Smooth muscle cell (in vitro differentiated cells): Measurements from ENCODE around the gene ZNF639. TPM values are rescaled to one million over a fixed set of nuclear protein-coding genes. Genes with fewer than 3 reads are reported as not detected.

Experiments used
- DNase-seq: peaks from one replicate; lab custom pipeline; 2025; ENCODE audit not compliant: unreplicated experiment; lab: John Stamatoyannopoulos, UW
- H2AFZ ChIP-seq: fragments of 200-600 bp; sonication (generic); 2 replicates; pipeline ENCODE4 v1.6.0; 2016; ENCODE audit warnings: antibody characterized with exemption, low read depth, mild to moderate bottlenecking
- H3F3A ChIP-seq: fragments of 200-600 bp; sonication (generic); 2 replicates; pipeline ENCODE4 v1.6.0; 2017; ENCODE audit warnings: antibody characterized with exemption, low read depth
- H3K27ac ChIP-seq: fragments of 200-600 bp; sonication (generic); 2 replicates; pipeline ENCODE4 v1.5.1; 2016; ENCODE audit warnings: low read depth, mild to moderate bottlenecking
- H3K27me3 ChIP-seq: fragments of 200-600 bp; sonication (generic); 2 replicates; pipeline ENCODE4 v1.6.1; 2016; ENCODE audit warnings: low read depth, mild to moderate bottlenecking
- H3K36me3 ChIP-seq: fragments of 200-600 bp; sonication (generic); 2 replicates; pipeline ENCODE4 v1.5.1; 2016; ENCODE audit warnings: low read depth
- H3K4me1 ChIP-seq: fragments of 200-600 bp; sonication (generic); 2 replicates; pipeline ENCODE4 v1.5.1; 2016; ENCODE audit warnings: low read depth
- H3K4me2 ChIP-seq: fragments of 200-600 bp; sonication (generic); 2 replicates; pipeline ENCODE4 v1.6.0; 2016; ENCODE audit warnings: mild to moderate bottlenecking
- H3K4me3 ChIP-seq: fragments of 200-600 bp; sonication (generic); 2 replicates; pipeline ENCODE4 v1.5.1; 2016; ENCODE audit warnings: mild to moderate bottlenecking
- H3K79me2 ChIP-seq: fragments of 200-600 bp; sonication (generic); 2 replicates; pipeline ENCODE4 v1.6.0; 2016; ENCODE audit warnings: low read depth, mild to moderate bottlenecking
- H3K9ac ChIP-seq: fragments of 200-600 bp; sonication (generic); 2 replicates; pipeline ENCODE4 v1.6.0; 2016; ENCODE audit warnings: low read depth
- H3K9me3 ChIP-seq: fragments of 200-600 bp; sonication (generic); replicated peaks from 2 replicates; pipeline ENCODE4 v1.5.1; 2016; ENCODE audit warnings: low read depth
- H4K20me1 ChIP-seq: fragments of 200-600 bp; sonication (generic); 2 replicates; pipeline ENCODE4 v1.6.0; 2016; ENCODE audit warnings: low read depth
- WGBS: methylation state at CpG from one replicate; pipeline ENCODE4 v1.1.7; 2016; ENCODE audit warnings: low lambda C conversion rate; 5-methylcytosine and 5-hydroxymethylcytosine counted together
- polyA plus RNA-seq: library from polyadenylated mRNA; unstranded; fragments of >200 nt; fragmentation: Nextera tagmentation; extraction: Ambion mirVana; gene quantifications from 2 replicates; pipeline ENCODE4 v1.2.1, GENCODE V29; 2016
- total RNA-seq: library from RNA; depleted of rRNA; stranded (reverse); fragments of >200 nt; gene quantifications from 2 replicates; pipeline ENCODE4 v1.2.3, GENCODE V29; 2014
- TF ChIP-seq, protein P1 (sequence below): fragments of 200-600 bp; sonication (generic); IDR thresholded peaks from 2 replicates; pipeline ENCODE4 v1.5.1; 2017; ENCODE audit warnings: borderline replicate concordance, mild to moderate bottlenecking, antibody characterized with exemption; ENCODE audit not compliant: insufficient read depth, poor library complexity, severe bottlenecking

ZNF639 gene
- total and polyA plus RNA-seq, 2 experiments from 2014 or later = 26.8 to 40.4 TPM

DNA sequence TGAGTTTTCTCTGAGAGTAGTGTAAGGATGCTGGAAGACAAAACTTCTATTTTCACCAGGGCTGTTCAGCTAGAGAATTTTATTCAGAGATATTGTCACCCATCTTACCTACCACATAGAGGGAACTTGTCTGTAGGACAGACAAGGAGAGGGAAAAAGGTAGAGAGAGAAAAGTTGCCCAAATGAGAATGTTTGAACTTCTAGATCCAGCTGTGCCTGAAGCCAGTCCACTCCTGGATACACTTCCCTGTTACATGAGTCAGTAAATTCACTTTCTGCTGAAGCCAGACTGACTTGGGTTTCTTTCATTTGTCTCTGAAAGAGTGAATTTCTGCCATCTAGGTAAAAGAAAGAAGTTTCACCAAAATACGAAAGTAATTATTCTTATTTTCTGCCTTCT, 44.7 kb upstream of the ZNF639 start:
- no peak for DNase-seq
- H3K36me3 ChIP-seq = no peaks in the 10 kb centered on the region
- 88% methylated on average over 1 of the region's 1 CpG for WGBS
- no peak overlapping the region for H3K4me2 ChIP-seq
- no peaks in the 10 kb centered on the region for H3K4me1 ChIP-seq
- no peak overlapping the region for H2AFZ ChIP-seq
- peaks cover 6% of the 10 kb centered on the region for H3K27me3 ChIP-seq
- no peaks in the 10 kb centered on the region for H3K9me3 ChIP-seq
- H3F3A ChIP-seq = no peaks in the 10 kb centered on the region
- H3K9ac ChIP-seq = no peak overlapping the region
- TF ChIP-seq, protein P1, sequence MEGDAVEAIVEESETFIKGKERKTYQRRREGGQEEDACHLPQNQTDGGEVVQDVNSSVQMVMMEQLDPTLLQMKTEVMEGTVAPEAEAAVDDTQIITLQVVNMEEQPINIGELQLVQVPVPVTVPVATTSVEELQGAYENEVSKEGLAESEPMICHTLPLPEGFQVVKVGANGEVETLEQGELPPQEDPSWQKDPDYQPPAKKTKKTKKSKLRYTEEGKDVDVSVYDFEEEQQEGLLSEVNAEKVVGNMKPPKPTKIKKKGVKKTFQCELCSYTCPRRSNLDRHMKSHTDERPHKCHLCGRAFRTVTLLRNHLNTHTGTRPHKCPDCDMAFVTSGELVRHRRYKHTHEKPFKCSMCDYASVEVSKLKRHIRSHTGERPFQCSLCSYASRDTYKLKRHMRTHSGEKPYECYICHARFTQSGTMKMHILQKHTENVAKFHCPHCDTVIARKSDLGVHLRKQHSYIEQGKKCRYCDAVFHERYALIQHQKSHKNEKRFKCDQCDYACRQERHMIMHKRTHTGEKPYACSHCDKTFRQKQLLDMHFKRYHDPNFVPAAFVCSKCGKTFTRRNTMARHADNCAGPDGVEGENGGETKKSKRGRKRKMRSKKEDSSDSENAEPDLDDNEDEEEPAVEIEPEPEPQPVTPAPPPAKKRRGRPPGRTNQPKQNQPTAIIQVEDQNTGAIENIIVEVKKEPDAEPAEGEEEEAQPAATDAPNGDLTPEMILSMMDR = no peak
- no peaks in the 10 kb centered on the region for H4K20me1 ChIP-seq
- H3K27ac ChIP-seq = no peak overlapping the region
- H3K4me3 ChIP-seq = no peak overlapping the region
- H3K79me2 ChIP-seq = no peaks in the 10 kb centered on the region

DNA sequence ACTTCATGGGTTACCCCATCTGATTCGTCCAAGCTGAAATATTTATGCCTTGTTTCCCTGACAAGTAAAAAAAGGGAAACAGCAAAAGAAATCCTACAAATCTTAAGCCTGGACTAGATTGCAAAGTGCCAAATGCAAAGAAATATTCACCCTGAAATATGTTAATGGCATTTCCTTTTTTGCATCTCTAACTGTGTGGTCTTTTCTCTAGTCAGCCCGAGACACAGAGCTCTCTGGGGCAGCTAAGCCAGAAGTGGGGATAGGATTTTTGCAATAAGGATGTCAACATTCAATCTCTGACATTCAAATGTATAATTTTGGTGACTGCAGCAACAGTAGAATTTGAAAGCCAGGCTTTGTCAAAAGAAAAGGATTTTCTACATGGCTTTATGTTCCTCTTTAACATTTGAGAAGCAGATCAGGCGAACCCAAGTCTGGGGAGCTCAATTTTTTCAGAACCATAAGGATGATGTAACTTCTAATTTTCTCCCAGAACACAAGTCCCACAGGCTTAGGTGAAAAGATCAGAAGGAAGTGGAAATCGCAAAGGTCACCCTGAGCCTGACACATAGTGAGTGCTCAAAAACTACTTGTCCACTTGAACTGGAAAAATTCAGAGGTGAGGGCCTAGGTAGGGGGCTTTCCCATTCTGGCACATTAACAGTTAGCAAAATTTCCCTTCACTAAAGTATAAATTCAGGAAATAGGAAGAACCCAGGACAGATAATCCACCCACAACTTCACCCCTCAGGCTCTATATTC, 43.7 kb upstream of the ZNF639 start:
- H3K4me1 ChIP-seq = no peaks in the 10 kb centered on the region
- H3F3A ChIP-seq = no peaks in the 10 kb centered on the region
- TF ChIP-seq, protein P1 = no peak
- 72% methylated on average over 4 of the region's 4 CpGs for WGBS
- H3K36me3 ChIP-seq = no peaks in the 10 kb centered on the region
- no peaks in the 10 kb centered on the region for H3K79me2 ChIP-seq
- no peak for DNase-seq
- no peak overlapping the region for H3K27ac ChIP-seq
- H2AFZ ChIP-seq = no peak overlapping the region
- H4K20me1 ChIP-seq = no peaks in the 10 kb centered on the region
- peaks cover 12% of the 10 kb centered on the region for H3K27me3 ChIP-seq
- H3K9me3 ChIP-seq = no peaks in the 10 kb centered on the region
- H3K4me2 ChIP-seq = no peak overlapping the region
- no peak overlapping the region for H3K9ac ChIP-seq
- no peak overlapping the region for H3K4me3 ChIP-seq

DNA sequence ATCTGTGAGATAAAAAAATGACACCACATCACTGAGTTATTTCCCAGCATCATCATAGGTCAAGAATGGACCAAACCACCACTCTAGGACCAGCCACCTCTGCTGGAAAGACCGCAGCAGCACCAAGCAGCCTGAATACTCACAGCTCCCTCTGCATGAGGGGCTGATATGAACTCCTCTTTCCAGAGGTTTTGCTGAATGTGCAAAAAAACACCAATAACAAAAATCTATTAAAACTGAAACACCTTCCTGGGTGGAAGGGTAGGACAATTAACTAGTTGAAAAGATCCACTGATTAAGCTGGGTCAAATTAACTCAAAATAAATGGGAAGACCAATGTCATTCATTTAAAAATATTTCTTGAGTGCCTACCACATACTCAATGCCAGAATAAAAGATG, 43.0 kb upstream of the ZNF639 start:
- Histone ChIP-seq H3K27ac (no peak overlapping the region), H3K36me3 (no peaks in the 10 kb centered on the region), H3K79me2 (no peaks in the 10 kb centered on the region), H3K27me3 (peaks cover 16% of the 10 kb centered on the region), H3K9me3 (no peaks in the 10 kb centered on the region), H4K20me1 (no peaks in the 10 kb centered on the region), H3K4me3 (no peak overlapping the region), H3F3A (no peaks in the 10 kb centered on the region), H3K4me1 (no peaks in the 10 kb centered on the region), H3K4me2 (no peak overlapping the region), H2AFZ (no peak overlapping the region), H3K9ac (no peak overlapping the region)
- TF ChIP-seq, protein P1 = no peak
- DNase-seq = no peak
- 96% methylated on average over 1 of the region's 1 CpG for WGBS

DNA sequence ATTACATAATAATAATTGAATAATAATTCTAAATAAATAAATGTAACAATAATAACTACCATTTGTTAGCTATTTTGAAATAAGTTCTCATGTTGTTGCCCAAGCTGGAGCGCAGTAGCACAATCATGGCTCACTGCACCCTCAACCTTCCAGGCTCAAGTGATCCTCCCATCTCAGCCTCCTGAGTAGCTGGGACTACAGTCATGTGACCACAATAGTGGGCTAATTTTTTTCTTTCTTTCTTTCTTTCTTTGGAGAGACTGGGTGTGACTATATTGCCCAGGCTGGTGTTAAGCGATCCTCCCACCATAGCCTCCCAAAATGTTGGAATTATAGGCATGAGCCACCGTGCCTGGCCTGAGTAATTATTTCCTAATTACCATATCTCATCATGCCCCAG, 41.0 kb upstream of the ZNF639 start:
- Histone ChIP-seq H2AFZ (no peak overlapping the region), H3K9ac (no peak overlapping the region), H3K36me3 (no peaks in the 10 kb centered on the region), H3F3A (no peaks in the 10 kb centered on the region), H3K4me2 (no peak overlapping the region), H3K4me3 (no peak overlapping the region), H3K9me3 (no peaks in the 10 kb centered on the region), H3K4me1 (no peaks in the 10 kb centered on the region), H3K27ac (no peak overlapping the region), H3K79me2 (no peaks in the 10 kb centered on the region), H3K27me3 (peaks cover 16% of the 10 kb centered on the region), H4K20me1 (no peaks in the 10 kb centered on the region)
- WGBS = 77% methylated on average over 3 of the region's 3 CpGs
- no peak for DNase-seq
- TF ChIP-seq, protein P1 = no peak
